T-cell (primary cell): ENCODE results near the gene SLC16A12. TPM values are rescaled to one million over a fixed set of nuclear protein-coding genes. Genes with fewer than 3 reads are reported as not detected.
"Not testable (repeated sequence)": the region's sequence is repeated elsewhere in the genome, so short reads cannot be mapped to it uniquely, and the experiment has no call there.

Experiments
- ATAC-seq, 4 experiments: fragments of 200-7000 bp in 3 of 4; fragments of 150-1000 bp in 1 of 4; cut with Tn5 transposase; replicated peaks in 1 of 4; 1 replicate in 3 of 4; 2 replicates in 1 of 4; pipeline ENCODE4 v1.10.0; 2021; ENCODE audit warnings: moderate library complexity in 3 of 4, mild to moderate bottlenecking in 2 of 4, moderate number of reproducible peaks in 1 of 4
- CTCF ChIA-PET, 2 donors: fragments of 300-600 bp; sonication (Branson Sonifier 250); formaldehyde crosslinking; loops; one replicate each; lab custom pipeline; 2022; ENCODE audit warnings: antibody characterized with exemption in 2 of 2; lab: Charles Lee
- POLR2A ChIA-PET, 2 donors: fragments of 300-600 bp; sonication (Branson Sonifier 250); formaldehyde crosslinking; loops; one replicate each; lab custom pipeline; 2022; ENCODE audit warnings: antibody characterized with exemption in 2 of 2; lab: Charles Lee
- DNase-seq, 35 experiments: peaks; one replicate each; pipeline versions ENCODE4 v3.0.0 to v3.0.0-alpha.2; 2013 to 2023
- H3K27ac ChIP-seq: one replicate; pipeline ENCODE4 v1.5.1; 2013; ENCODE audit warnings: low read length
- H3K27me3 ChIP-seq, 2 experiments: replicated peaks in 1 of 2; 1 replicate in 1 of 2; 2 replicates in 1 of 2; pipeline versions ENCODE4 v1.6.1 to v1.7.0; 2013; ENCODE audit warnings: low read length in 1 of 2, mixed read lengths in 1 of 2; ENCODE audit not compliant: control insufficient read depth in 2 of 2, insufficient read depth in 2 of 2; ENCODE audit errors: extremely low read depth in 1 of 2
- H3K36me3 ChIP-seq, 2 donors: 1 replicate in 1 of 2; 2 replicates in 1 of 2; pipeline versions ENCODE4 v1.6.1 to v1.7.0; 2013; ENCODE audit warnings: low read length in 1 of 2; ENCODE audit not compliant: control insufficient read depth in 2 of 2, insufficient read depth in 1 of 2; ENCODE audit errors: extremely low read depth in 1 of 2
- H3K4me1 ChIP-seq, 2 experiments: 1 replicate in 1 of 2; 2 replicates in 1 of 2; pipeline versions ENCODE4 v1.6.1 to v1.7.0; 2013; ENCODE audit warnings: low read length in 2 of 2, mixed read lengths in 1 of 2; ENCODE audit not compliant: insufficient read depth in 2 of 2, control insufficient read depth in 1 of 2; ENCODE audit errors: extremely low read depth in 1 of 2
- H3K4me3 ChIP-seq, 2 donors: 1 replicate in 1 of 2; 2 replicates in 1 of 2; pipeline versions ENCODE4 v1.5.1 to v1.7.0; 2013; ENCODE audit warnings: mild to moderate bottlenecking in 2 of 2, low read length in 1 of 2, moderate library complexity in 1 of 2; ENCODE audit not compliant: control insufficient read depth in 1 of 2; ENCODE audit errors: extremely low read depth in 1 of 2
- H3K9me3 ChIP-seq: 2 replicates; pipeline ENCODE4 v1.7.0; 2013
- H3K27ac Mint-ChIP-seq, 2 donors: one replicate each; pipeline ENCODE4 v1.8.0; 2020 to 2021; ENCODE audit warnings: mild to moderate bottlenecking in 2 of 2, mixed read lengths in 2 of 2
- H3K27me3 Mint-ChIP-seq, 2 donors: one replicate each; pipeline ENCODE4 v1.8.0; 2021 to 2022; ENCODE audit warnings: mixed read lengths in 2 of 2
- H3K36me3 Mint-ChIP-seq: one replicate; pipeline ENCODE4 v1.8.0; 2021; ENCODE audit warnings: mixed read lengths
- H3K4me1 Mint-ChIP-seq, 3 donors: one replicate each; pipeline ENCODE4 v1.8.0; 2020 to 2022; ENCODE audit warnings: mixed read lengths in 3 of 3, mild to moderate bottlenecking in 1 of 3
- H3K4me3 Mint-ChIP-seq, 3 donors: one replicate each; pipeline ENCODE4 v1.8.0; 2020 to 2022; ENCODE audit warnings: mild to moderate bottlenecking in 3 of 3, mixed read lengths in 3 of 3, moderate library complexity in 3 of 3
- H3K9me3 Mint-ChIP-seq, 3 donors: one replicate each; pipeline ENCODE4 v1.8.0; 2020 to 2022; ENCODE audit warnings: mixed read lengths in 3 of 3
- WGBS: methylation state at CpG from one replicate; pipeline ENCODE4 v1.1.5; 2013; ENCODE audit warnings: missing lambda C conversion rate; ENCODE audit not compliant: insufficient coverage; 5-methylcytosine and 5-hydroxymethylcytosine counted together
- total RNA-seq, 35 experiments: library from RNA in 6 of 35; stranded (reverse) in 6 of 35; fragments of 120-200 nt in 1 of 35; gene quantifications; one replicate each; pipeline versions ENCODE4 v1.2.1 to v1.2.4 and lab custom pipeline; 2013 to 2026

The SLC16A12 gene
- total RNA-seq, 5 donors from 2014 or later (not counting 1 experiment from before 2014, with no cell fraction given): not detected

DNA sequence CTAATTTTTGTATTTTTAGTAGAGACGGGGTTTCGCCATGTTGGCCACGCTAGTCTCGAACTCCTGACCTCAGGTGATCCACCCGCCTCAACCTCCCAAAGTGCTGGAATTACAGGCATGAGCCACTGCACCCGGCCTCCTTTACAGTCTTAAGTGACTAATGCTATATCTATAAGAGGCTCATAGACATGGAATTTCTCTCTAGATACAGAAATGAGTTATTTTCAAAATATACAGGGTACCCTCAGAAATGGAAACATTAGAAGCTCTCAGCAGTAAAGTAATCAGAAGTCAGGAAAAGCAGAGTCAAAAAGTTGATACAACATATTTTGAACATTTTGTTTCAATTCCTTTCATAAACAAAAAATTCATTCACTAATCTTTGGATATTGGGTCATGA lies 5.7 kb downstream of the SLC16A12 start:
- WGBS: no CpG with 5 or more reads among the region's 6 CpGs
- POLR2A ChIA-PET, H3K36me3 Mint-ChIP-seq, H3K4me1 ChIP-seq, DNase-seq, H3K4me3 Mint-ChIP-seq, H3K27ac Mint-ChIP-seq, H3K27ac ChIP-seq, CTCF ChIA-PET, H3K9me3 Mint-ChIP-seq, H3K36me3 ChIP-seq, H3K4me3 ChIP-seq, ATAC-seq, H3K4me1 Mint-ChIP-seq, H3K9me3 ChIP-seq: not testable (repeated sequence)
- peaks cover 4 to 18% of the 10 kb centered on the region in 2 experiments for H3K27me3 ChIP-seq
- H3K27me3 Mint-ChIP-seq: peaks cover 37 to 38% of the 10 kb centered on the region in 2 donors

DNA sequence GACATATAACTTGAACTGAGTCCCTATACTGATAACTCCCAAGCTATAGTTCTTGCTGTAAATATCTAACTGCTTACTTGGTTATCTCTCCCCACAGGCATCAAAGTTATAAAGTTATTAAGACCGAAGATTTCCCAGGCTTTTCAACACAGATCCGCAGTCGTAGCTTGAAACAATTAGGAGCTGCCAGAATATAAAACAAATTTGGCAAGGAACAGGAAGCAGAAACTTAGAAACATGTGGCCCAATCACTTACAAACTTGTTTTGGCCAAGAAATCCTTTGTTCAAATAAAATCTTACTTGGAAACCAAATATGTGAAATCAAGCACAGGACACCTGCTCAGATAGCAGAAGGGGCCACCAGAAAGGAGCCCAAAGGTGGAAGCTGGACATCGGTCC lies 9.0 kb downstream of the SLC16A12 start:
- no peak overlapping the region for H3K4me3 Mint-ChIP-seq
- Histone ChIP-seq H3K4me1 (no peaks in the 10 kb centered on the region), H3K27ac (no peak overlapping the region), H3K36me3 (no peaks in the 10 kb centered on the region), H3K9me3 (no peaks in the 10 kb centered on the region), H3K27me3 (peaks cover 0 to 11% of the 10 kb centered on the region in 2 experiments), H3K4me3 (no peak overlapping the region)
- peaks cover 13 to 16% of the 10 kb centered on the region in 2 donors for H3K27me3 Mint-ChIP-seq
- no peak for DNase-seq
- no peaks in the 10 kb centered on the region for H3K4me1 Mint-ChIP-seq
- no peaks in the 10 kb centered on the region for H3K36me3 Mint-ChIP-seq
- H3K27ac Mint-ChIP-seq: no peak overlapping the region
- H3K9me3 Mint-ChIP-seq: no peaks in the 10 kb centered on the region
- no peak for ATAC-seq
- POLR2A ChIA-PET: no interaction called here
- WGBS: 92% methylated on average over 4 of the region's 4 CpGs
- CTCF ChIA-PET: no interaction called here

DNA sequence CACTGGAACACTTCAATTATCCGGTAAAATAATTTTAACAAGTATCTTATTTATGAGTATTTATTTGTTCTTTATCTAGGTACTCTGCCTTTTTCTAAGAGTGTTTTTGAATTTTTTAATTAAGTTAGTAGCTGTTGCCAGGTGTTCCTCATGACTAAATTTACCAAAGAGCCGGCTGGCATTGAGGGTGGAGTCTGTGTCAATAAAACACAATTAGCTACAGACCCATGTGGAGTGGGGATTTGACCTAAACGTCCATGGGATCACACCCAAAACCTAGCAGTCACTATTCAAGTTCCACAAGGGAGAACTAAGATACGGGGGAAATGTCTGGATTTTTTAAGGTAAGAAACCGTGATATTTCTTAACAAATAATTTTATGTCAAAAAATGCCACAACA lies 9.8 kb downstream of the SLC16A12 start:
- H3K9me3 ChIP-seq: no peaks in the 10 kb centered on the region
- DNase-seq: no peak
- H3K4me1 Mint-ChIP-seq: no peaks in the 10 kb centered on the region
- WGBS: no CpG with 5 or more reads among the region's 5 CpGs
- H3K4me3 Mint-ChIP-seq: no peak overlapping the region
- H3K4me3 ChIP-seq: no peak overlapping the region
- peaks cover 0 to 9% of the 10 kb centered on the region in 2 experiments for H3K27me3 ChIP-seq
- no peak for ATAC-seq
- H3K36me3 ChIP-seq: no peaks in the 10 kb centered on the region
- H3K27ac ChIP-seq: no peak overlapping the region
- no peaks in the 10 kb centered on the region for H3K9me3 Mint-ChIP-seq
- no peak overlapping the region for H3K27ac Mint-ChIP-seq
- CTCF ChIA-PET: no interaction called here
- no peaks in the 10 kb centered on the region for H3K36me3 Mint-ChIP-seq
- POLR2A ChIA-PET: interaction anchor here (0.6 kb wide), 2 partner anchors 156 to 815 kb away, joined by 3 to 6 read pairs; no protein-coding TSS in a partner anchor
- H3K4me1 ChIP-seq: no peaks in the 10 kb centered on the region
- peaks cover 11% of the 10 kb centered on the region in 2 donors for H3K27me3 Mint-ChIP-seq

DNA sequence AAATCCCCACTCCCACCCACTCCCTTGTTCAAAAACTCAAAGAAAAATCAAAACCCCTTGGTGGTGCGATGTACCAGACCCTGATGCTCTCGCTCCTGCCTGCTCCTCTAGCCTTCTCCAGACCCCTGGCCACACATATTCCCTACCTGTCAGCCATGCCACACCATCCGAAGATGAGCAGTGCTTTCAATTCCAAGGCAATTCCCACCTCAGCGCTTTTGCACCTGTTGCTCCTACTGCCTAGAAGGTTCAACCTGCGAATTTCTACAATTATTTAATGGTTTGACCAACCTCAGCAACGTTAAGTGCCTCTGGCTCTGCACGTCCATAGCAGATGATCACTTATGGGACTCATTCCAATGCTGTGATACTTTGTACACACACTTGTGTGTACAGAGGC lies 11.1 kb downstream of the SLC16A12 start:
- Mint-ChIP-seq H3K4me1 (no peaks in the 10 kb centered on the region), H3K9me3 (no peaks in the 10 kb centered on the region), H3K27ac (no peak overlapping the region), H3K4me3 (no peak overlapping the region), H3K36me3 (no peaks in the 10 kb centered on the region), H3K27me3 (peaks cover 2 to 7% of the 10 kb centered on the region in 2 donors)
- 78% methylated on average over 7 of the region's 7 CpGs for WGBS
- DNase-seq: no peak
- Histone ChIP-seq H3K4me1 (no peaks in the 10 kb centered on the region), H3K36me3 (no peaks in the 10 kb centered on the region), H3K27me3 (peaks cover 0 to 9% of the 10 kb centered on the region in 2 experiments), H3K27ac (no peak overlapping the region), H3K9me3 (no peaks in the 10 kb centered on the region), H3K4me3 (no peak overlapping the region)
- CTCF ChIA-PET: no interaction called here
- ATAC-seq: no peak
- POLR2A ChIA-PET: no interaction called here

DNA sequence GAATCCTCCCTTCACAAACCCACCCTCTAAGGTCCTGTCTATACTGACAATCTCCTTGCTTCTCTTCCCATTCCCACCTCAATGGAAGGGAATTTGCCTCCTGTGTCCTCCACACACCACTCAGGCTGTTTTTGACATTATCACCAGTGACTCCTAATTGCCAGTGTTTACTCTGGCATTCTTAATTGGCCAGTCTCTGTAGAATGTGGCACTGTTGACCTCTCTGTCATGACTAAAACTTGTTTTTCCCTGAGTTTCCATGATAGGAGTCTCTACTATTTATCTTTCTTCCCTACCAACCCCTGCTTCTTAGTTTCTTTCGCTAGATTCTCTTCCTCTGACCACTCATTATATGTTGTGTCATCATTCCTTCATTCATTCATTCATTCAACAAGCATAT lies 12.1 kb downstream of the SLC16A12 start:
- Histone ChIP-seq H3K27ac (no peak overlapping the region), H3K36me3 (no peaks in the 10 kb centered on the region), H3K27me3 (peaks cover 0 to 9% of the 10 kb centered on the region in 2 experiments), H3K9me3 (no peaks in the 10 kb centered on the region), H3K4me3 (no peak overlapping the region), H3K4me1 (no peaks in the 10 kb centered on the region)
- no peaks in the 10 kb centered on the region for H3K4me1 Mint-ChIP-seq
- WGBS: 67% methylated on average over 1 of the region's 1 CpG
- ChIA-PET POLR2A (interaction anchor here in 1 of 2 donors (0.6 kb wide), 1 partner anchor 117 kb away, joined by 3 read pairs; no protein-coding TSS in a partner anchor), CTCF (no interaction called here)
- H3K9me3 Mint-ChIP-seq: no peaks in the 10 kb centered on the region
- H3K27ac Mint-ChIP-seq: no peak overlapping the region
- DNase-seq (no peak), ATAC-seq (no peak)
- H3K36me3 Mint-ChIP-seq: no peaks in the 10 kb centered on the region
- peaks cover 2 to 7% of the 10 kb centered on the region in 2 donors for H3K27me3 Mint-ChIP-seq
- H3K4me3 Mint-ChIP-seq: no peak overlapping the region

DNA sequence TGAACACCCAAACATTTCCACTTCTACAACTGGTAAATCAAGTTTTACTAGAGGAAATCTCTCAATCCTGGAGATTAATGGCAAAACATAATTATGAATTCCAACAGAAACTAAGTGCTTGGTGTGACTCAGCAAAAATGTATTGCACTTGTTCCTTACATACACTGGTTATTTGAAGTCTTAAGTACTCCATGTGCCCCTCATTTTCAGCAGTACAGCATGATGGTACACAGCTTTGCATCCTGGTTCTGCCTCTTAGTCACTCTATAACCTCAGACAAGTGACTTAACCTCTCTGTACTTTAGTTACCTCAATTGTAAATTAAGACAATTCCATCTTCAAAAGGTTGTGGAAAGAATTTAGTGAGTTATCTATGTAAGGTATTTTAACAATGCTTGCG lies 12.9 kb downstream of the SLC16A12 start:
- H3K27ac ChIP-seq: no peak overlapping the region
- Mint-ChIP-seq H3K27me3 (peaks cover 2 to 7% of the 10 kb centered on the region in 2 donors), H3K36me3 (no peaks in the 10 kb centered on the region), H3K4me3 (no peak overlapping the region), H3K9me3 (no peaks in the 10 kb centered on the region), H3K4me1 (no peaks in the 10 kb centered on the region), H3K27ac (no peak overlapping the region)
- POLR2A ChIA-PET: no interaction called here
- no peaks in the 10 kb centered on the region for H3K36me3 ChIP-seq
- DNase-seq (no peak), ATAC-seq (no peak)
- H3K27me3 ChIP-seq: peaks cover 0 to 9% of the 10 kb centered on the region in 2 experiments
- CTCF ChIA-PET: no interaction called here
- WGBS: no CpG with 5 or more reads among the region's 1 CpG
- no peaks in the 10 kb centered on the region for H3K4me1 ChIP-seq
- H3K4me3 ChIP-seq: no peak overlapping the region
- no peaks in the 10 kb centered on the region for H3K9me3 ChIP-seq

DNA sequence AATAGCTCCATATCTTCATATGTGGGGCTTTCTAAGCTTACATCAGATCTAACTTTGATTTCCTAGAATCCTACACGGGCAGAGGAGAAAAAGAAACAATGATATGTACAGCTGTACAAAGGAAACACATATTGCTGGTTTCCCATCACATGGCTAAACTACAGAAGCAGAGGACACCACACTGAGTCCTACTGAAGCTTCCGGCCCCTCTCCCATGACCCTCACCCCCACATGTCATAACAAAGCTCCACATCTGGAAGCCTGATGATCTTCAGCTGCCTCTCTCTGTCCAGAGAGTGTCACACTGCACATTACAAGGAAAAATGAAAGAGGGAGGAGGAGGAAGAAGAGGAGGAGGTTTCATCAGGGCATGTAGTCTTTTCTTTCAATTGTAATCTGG lies 14.0 kb downstream of the SLC16A12 start:
- Histone ChIP-seq H3K27me3 (peaks cover 0 to 5% of the 10 kb centered on the region in 2 experiments), H3K4me1 (no peaks in the 10 kb centered on the region), H3K36me3 (no peaks in the 10 kb centered on the region), H3K9me3 (no peaks in the 10 kb centered on the region), H3K27ac (no peak overlapping the region), H3K4me3 (no peak overlapping the region)
- no peak overlapping the region for H3K27ac Mint-ChIP-seq
- POLR2A ChIA-PET: no interaction called here
- no peak overlapping the region for H3K4me3 Mint-ChIP-seq
- no peaks in the 10 kb centered on the region for H3K36me3 Mint-ChIP-seq
- H3K9me3 Mint-ChIP-seq: no peaks in the 10 kb centered on the region
- H3K27me3 Mint-ChIP-seq: peaks cover 2 to 6% of the 10 kb centered on the region in 2 donors
- CTCF ChIA-PET: interaction anchor here in 1 of 2 donors (0.6 kb wide), 1 partner anchor 1197 kb away, joined by 6 read pairs; no protein-coding TSS in a partner anchor
- no CpG with 5 or more reads among the region's 2 CpGs for WGBS
- DNase-seq (no peak), ATAC-seq (no peak)
- no peaks in the 10 kb centered on the region for H3K4me1 Mint-ChIP-seq
